Fibroblast of gingiva (primary cell): Measurements from ENCODE around the gene PLXNA3.
A peak's percentile ranks its signal among the peaks of the same experiment; 100 is the strongest.

Experiments
- DNase-seq: peaks from one replicate; pipeline ENCODE4 v3.0.0-alpha.2; 2011; ENCODE audit warnings: low read depth

The PLXNA3 gene

GRCh38 chrX:154458954-154459778 lies 1.1 kb downstream of the PLXNA3 start:
- DNase-seq: peak; percentile 47

GRCh38 chrX:154459832-154460231 lies 1.8 kb downstream of the PLXNA3 start:
- no peak for DNase-seq

DNA sequence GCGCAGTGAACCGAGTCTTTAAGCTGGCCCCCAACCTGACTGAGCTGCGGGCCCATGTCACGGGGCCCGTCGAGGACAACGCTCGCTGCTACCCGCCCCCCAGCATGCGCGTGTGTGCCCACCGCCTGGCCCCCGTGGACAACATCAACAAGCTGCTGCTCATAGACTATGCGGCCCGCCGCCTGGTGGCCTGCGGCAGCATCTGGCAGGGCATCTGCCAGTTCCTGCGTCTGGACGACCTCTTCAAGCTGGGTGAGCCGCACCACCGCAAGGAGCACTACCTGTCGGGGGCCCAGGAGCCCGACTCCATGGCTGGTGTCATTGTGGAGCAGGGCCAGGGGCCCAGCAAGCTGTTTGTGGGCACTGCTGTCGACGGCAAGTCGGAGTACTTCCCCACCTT lies 2.2 kb downstream of the PLXNA3 start:
- no peak for DNase-seq

GRCh38 chrX:154462396-154462795 lies 4.3 kb downstream of the PLXNA3 start:
- no peak for DNase-seq

DNA sequence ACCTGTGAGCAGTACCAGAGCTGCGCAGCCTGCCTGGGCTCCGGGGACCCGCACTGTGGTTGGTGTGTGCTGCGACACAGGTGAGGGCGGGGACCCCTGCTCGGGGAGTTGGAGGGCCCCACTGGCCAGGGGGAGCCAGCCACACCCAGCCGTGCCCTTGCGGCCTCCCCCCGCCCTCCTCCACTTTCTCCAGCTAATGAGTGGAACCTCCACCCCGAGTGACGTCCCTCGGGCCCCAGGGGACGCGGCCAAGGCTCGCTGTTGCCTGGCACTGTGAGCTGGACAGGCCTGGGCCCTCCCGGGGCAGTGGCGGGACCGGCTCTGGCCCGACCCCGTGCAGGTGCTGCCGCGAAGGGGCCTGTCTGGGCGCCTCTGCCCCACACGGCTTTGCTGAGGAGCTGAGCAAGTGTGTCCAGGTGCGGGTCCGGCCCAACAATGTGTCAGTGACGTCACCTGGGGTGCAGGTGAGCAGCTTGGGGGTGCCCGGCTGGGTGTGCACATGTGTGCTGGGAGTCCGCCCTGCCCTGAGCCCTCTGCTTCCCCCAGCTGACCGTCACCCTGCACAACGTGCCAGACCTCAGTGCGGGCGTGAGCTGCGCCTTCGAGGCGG lies 5.6 kb downstream of the PLXNA3 start:
- no peak for DNase-seq

GRCh38 chrX:154464806-154465365 lies 6.8 kb downstream of the PLXNA3 start:
- no peak for DNase-seq

- no peak for DNase-seq
These were observed 7.5 kb downstream of the PLXNA3 start for GRCh38 chrX:154465601-154466000.

DNA sequence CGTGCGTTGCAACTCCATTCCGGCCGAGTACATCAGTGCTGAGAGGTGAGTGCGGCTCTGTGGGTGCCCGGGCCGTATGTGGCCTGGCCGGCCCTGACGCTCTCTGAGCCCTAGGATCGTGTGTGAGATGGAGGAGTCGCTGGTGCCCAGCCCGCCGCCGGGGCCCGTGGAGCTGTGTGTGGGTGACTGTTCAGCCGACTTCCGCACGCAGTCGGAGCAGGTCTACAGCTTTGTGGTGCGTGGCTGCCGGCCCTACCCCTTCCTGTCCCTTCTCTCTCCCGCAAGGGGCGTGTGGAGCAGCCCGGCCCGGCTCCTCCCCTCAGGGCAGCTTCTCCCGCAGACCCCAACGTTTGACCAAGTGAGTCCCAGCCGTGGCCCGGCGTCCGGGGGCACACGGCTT lies 8.0 kb downstream of the PLXNA3 start:
- no peak for DNase-seq

DNA sequence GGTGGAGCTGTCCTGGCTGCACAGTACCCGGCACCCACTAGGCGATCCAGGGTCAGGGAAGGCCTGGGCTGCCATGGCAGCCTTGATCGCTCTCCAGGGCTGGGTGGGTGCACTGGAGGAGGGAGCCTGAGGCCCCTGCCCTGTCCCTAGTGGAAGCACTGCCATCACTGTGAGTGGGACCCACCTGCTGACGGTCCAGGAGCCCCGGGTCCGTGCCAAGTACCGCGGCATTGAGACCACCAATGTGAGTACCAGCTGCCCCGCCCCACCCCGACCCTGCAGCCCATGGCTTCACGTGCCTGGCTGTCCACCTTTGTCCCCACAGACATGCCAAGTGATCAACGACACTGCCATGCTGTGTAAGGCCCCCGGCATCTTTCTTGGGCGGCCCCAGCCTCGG lies 8.8 kb downstream of the PLXNA3 start:
- no peak for DNase-seq

GRCh38 chrX:154467556-154467955 lies 9.5 kb downstream of the PLXNA3 start:
- no peak for DNase-seq

- DNase-seq: no peak
These were observed 10.1 kb downstream of the PLXNA3 start for GRCh38 chrX:154468217-154468616.

- DNase-seq: no peak
These were observed 11.0 kb downstream of the PLXNA3 start for GRCh38 chrX:154469114-154469513.

GRCh38 chrX:154469880-154470279 lies 11.8 kb downstream of the PLXNA3 start:
- no peak for DNase-seq

GRCh38 chrX:154470434-154470833 lies 12.4 kb downstream of the PLXNA3 start:
- DNase-seq: no peak

- DNase-seq: no peak
These were observed 13.0 kb downstream of the PLXNA3 start for GRCh38 chrX:154470914-154471568.

DNA sequence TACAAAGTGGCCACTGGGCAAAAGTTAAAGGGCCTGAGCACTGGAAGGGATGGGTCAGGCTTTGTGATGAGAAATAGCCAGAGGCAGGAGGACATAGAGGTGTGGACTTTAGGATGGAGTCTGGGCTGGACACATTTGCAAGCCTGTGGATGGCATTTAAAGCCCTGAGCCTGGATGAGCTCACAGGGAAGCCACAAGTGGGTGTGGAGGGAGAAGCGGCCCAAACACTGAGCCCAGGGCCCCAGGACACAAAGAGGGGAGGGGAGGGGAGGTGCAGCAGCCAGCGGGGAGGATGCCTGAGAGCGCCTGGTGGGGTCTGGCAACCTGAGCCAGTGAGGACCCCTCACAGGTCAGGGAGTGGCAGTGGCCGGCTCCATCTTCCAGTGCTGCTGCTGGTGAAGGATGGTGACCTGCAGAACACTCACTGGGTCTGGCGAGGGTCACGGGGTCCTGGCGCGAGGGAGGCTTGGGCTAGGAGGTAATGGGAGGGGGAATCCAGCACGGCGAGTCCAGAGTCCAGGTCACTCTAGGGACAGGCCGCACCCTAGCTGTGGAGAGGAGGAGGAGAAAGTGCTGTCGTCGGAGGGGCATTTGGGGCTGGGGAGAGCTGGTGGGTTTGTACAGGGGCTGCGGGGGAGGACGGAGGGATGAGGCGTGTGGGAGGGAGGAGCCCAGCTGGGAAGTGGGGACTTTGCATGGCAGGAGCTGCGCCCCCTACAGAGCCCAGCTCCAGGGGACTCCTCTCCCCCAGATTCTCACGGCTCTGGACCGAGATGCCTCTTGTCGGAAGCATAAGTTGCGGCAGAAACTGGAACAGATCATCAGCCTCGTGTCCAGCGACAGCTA lies 14.0 kb downstream of the PLXNA3 start:
- DNase-seq: no peak

GRCh38 chrX:154472685-154473632 lies 14.9 kb downstream of the PLXNA3 start:
- no peak for DNase-seq

- no peak for DNase-seq
These were observed 15.6 kb downstream of the PLXNA3 start for GRCh38 chrX:154473683-154474082.

- DNase-seq: no peak
These were observed 18.7 kb downstream of the PLXNA3 start for GRCh38 chrX:154476821-154477220.

DNA sequence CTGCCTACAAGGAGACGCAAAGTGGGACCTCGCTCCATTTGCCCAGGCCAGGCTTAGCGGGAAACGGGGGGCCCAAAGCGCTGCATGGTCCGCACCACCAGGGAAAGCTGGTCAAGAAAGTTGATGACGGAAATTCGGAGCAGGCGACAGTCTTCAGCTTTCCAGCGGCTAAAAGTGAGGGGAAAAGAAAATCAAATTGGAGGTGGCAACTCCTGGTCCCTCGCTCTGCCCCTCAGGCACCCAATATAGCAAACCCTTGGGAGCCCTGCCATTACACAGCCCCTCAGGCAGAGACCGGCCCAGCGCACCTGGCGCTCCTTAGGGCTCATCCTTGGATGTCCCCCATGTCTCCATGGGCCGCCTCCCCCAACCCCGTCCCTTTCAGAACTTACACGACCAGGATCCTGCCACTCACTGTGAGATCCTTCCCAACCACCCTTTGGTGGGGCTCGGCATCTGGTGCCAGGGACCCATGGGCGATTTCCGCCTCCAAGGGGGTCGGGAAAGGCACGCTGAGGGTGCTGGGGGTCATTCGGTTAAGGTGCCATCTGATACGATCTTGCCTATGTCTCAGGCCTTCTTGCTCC lies 19.9 kb downstream of the PLXNA3 start:
- DNase-seq: no peak
